GM18909 (cell line): ENCODE measurements around the gene PDIA4.
"Not testable (repeated sequence)": the region's sequence is repeated elsewhere in the genome, so short reads cannot be mapped to it uniquely, and the experiment has no call there.

Source experiments
- ATAC-seq: cut with Tn5 transposase; IDR thresholded peaks from one replicate; pipeline ENCODE4 v1.9.1; 2021; ENCODE audit warnings: mild to moderate bottlenecking; ENCODE audit not compliant: unreplicated experiment, poor library complexity

Gene PDIA4

DNA sequence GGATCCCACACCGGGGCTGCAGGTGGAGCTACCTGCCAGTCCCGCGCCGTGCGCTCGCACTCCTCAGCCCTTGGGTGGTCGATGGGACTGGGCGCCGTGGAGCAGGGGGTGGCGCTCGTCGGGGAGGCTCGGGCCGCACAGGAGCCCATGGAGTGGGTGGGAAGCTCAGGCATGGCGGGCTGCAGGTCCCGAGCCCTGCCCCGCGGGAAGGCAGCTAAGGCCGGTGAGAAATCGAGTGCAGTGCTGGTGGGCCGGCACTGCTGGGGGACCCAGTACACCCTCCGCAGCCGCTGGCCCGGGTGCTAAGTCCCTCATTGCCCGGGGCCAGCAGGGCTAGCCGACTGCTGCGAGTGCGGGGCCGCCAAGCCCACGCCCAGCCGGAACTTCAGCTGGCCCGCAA is 10.3 kb upstream of the PDIA4 start:
- not testable (repeated sequence) for ATAC-seq

GRCh38 chr7:149036676-149037075 is 8.4 kb upstream of the PDIA4 start:
- no peak for ATAC-seq

DNA sequence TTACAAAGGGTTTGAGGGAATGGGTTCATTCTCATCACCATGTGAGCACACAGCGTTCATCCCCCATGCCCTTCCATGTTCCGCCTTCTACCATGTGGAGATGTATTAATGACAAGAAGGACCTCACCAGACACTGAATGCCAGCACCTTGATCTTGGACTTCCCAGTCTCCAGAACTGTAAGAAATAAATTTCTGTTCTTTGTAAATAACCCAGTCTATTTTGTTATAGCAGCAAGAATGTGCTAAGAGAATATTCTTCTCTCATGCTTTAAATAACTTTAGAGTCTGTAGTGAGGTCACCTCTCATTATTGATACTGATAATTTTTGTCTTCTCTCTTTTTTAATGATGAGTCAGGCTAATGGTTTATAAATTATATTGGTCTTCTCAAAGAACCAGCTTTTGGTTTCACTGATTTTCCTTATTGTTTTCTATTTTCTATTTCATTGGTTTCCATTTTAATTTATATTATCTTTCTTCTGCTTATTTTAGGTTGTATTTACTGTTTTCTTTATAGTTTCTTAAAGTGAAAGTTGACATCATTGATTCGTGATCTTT is 3.1 kb upstream of the PDIA4 start:
- no peak for ATAC-seq

DNA sequence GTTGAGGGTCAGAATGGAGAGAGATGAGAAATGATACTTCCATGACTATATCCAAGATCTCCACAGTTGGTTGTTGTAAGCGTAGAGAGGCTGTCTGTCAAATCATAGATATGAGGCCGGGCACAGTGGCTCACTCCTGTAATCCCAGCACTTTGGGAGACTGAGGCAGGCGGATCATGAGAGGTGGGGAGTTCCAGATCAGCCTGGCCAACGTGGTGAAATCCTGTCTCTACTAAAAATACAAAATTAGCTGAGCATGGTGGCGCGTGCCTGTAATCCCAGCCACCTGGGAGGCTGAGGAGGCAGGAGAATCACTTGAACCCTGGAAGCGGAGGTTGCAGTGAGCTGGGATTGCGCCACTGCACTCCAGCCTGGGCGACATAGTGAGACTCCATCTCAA is 2.1 kb upstream of the PDIA4 start:
- not testable (repeated sequence) for ATAC-seq

GRCh38 chr7:149027611-149028345 is 527 bp downstream of the PDIA4 start:
- ATAC-seq: no peak

DNA sequence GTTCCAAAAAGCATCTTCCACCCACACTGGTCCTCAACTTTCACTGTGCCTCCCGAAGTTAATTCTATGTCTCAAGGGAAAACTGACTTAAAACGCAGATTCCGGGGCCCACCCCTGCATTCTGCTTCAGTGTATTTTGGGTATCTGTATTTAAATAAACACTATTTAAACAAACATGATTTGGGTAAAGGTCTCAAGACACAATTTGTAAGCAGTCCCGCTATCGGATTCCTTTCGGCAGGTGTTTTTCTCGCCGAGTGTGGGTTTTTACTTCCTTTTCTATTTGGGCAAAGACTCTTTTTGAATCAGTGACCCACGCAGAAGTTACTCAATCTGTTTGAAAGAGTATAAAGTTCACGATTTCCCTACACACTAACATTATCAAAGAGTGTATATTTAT is 1.2 kb downstream of the PDIA4 start:
- ATAC-seq: no peak

- no peak for ATAC-seq
Observed at GRCh38 chr7:149023662-149024061, 4.6 kb downstream of the PDIA4 start.

DNA sequence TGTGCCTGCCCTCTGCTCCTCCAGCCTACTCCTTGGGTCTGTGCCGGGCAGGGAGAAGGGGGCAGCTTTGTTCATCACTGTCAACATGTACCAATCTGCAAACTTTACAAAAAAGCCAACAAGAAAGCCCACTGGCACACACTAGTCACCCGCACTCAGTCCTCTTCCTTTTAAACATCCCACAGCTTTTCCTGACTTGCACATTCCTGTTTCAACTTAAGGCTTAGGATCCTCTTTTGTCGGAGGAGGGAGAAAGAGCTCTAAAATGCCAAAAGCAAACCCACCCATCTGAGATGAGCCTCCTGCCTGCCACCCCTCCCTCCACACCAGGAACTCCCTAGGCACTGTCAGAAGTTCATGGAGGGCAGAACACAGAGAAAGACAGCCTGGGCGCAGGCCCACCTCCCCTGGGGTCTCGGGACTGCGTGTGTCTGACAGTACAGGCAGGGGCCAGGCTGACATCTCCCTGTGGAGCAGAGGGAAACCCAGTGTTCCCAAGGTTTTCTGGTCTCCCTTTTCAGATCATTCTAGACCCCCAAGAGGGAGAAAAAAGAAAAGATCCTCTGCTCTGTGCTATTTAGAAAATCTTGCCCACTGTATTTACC is 5.4 kb downstream of the PDIA4 start:
- ATAC-seq: no peak

DNA sequence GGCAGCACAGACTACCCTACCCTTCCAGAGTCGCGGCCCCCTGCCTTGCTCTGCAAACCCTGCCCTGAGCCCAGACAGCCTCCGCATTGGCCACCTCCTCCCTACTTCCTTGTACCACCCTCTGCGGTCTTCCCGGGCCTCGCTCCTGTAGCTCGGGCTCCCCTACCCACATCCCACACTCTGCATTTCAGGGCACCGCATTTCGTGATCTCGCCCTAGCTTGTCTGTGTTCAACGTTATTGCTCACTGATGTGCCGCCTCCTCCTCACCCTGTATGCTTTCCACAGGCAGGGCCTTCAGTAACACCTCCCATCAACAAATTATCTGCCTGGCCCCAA is 6.6 kb downstream of the PDIA4 start:
- no peak for ATAC-seq

DNA sequence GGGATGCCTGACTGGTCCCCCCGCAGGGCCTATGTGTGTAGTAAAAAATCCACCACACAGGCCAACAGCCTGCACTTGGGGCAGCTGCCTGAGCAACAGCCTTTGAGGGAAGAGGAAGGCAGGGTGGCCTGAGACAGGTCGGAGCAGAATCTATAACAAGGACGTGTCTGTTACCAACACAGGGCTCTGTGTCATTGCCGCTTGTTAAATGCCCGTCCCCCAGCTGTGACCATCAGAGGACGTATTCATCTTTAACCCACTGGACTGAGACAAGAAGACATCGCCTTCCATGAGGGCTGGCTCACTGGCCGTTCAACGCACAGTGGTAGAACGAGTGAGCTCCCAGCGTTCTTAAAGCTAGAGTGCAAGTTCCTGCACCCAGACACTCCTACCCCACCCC is 7.8 kb downstream of the PDIA4 start:
- no peak for ATAC-seq

- no peak for ATAC-seq
Observed at GRCh38 chr7:149016876-149017275, 11.4 kb downstream of the PDIA4 start.

- no peak for ATAC-seq
Observed at GRCh38 chr7:149014309-149014708, 14.0 kb downstream of the PDIA4 start.

- ATAC-seq: no peak
Observed at GRCh38 chr7:149013876-149014275, 14.4 kb downstream of the PDIA4 start.

- not testable (repeated sequence) for ATAC-seq
Observed at GRCh38 chr7:149012730-149013129, 15.6 kb downstream of the PDIA4 start.

DNA sequence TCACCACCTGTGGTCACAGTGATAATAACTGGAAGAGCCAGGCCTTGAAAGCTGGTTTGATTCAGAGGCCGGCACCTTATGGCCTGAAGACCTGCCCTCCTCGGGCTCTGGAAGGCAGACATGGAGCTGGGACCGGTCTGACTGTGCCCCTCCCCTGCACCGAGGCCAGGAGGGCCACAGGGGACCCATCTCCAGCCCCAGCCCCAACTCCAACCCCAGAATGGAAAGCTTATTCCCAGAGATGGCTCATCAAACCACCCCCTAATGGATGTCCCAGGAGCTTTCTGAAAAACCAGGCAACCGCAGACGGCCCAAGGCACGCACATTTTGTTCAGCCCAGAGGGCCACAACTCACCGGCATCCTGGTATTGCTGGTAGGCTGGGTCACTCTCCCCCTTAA is 16.8 kb downstream of the PDIA4 start:
- ATAC-seq: no peak

- no peak for ATAC-seq
Observed at GRCh38 chr7:149010451-149010850, 17.9 kb downstream of the PDIA4 start.

GRCh38 chr7:149009527-149009926 is 18.8 kb downstream of the PDIA4 start:
- no peak for ATAC-seq

DNA sequence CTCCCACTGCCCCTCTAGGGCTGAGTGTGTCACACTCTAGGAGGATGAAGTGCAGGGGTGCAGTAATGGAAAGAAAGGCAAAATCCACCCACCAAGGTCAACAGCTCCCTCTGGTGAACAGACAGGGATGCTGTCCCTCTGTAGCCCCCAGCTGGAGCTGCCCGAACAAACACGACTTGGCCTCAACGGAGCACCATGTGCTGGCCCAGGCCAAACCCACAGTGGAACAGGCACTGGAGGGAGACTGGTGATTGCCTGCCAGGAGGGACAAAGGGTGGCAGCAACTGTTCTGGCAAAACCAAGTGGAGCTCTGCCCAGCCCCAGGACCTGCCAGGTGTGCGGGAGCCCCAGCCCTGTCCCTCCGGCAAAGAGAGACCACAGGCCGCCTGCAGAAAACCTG is 20.7 kb downstream of the PDIA4 start:
- ATAC-seq: no peak

DNA sequence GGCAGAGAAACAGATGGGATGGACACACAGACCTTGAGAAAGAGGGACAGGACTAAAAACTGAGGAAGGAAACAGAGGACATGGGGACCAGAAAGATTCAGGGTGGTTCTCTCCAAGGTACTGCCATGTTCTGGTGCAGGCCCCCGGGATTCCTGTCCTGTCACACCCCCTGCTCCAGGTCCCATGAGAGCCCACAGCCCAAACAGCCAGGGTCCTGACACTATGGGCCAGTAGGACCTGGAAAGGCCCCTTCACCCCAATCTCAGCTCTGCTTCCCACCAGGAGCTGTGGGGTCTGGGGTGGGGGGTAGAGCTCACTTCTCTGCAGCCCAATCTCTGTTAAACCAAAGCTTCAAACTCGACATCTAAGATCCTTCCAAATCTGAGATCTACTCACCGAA is 21.2 kb downstream of the PDIA4 start:
- ATAC-seq: no peak

GRCh38 chr7:149006345-149006725 is 22.0 kb downstream of the PDIA4 start:
- no peak for ATAC-seq

- peak; percentile 82 for ATAC-seq
Observed at GRCh38 chr7:149005427-149006344, 22.6 kb downstream of the PDIA4 start.
